ENCODE measurements around the gene TMCO1.
"Not testable (repeated sequence)": the region's sequence is repeated elsewhere in the genome, so short reads cannot be mapped to it uniquely, and the experiment has no call there.

TMCO1 gene

GRCh38 chr1:165712764-165713163 lies 55.9 kb downstream of the TMCO1 start:
- H3K27me3 ChIP-seq (ENCODE audit: control insufficient read depth in 1 of 2, insufficient read depth in 2 of 2, low read length in 2 of 2): peaks cover 0 to 2% of the 10 kb centered on the region in 2 donors
- H3K9me3 ChIP-seq (ENCODE audit: control insufficient read depth in 2 of 2, low read length in 2 of 2): no peaks in the 10 kb centered on the region
- H3K27ac ChIP-seq (ENCODE audit: low read length): no peak overlapping the region
- H3K4me3 ChIP-seq (ENCODE audit: low read length in 2 of 2): no peak overlapping the region
- H3K4me1 ChIP-seq (ENCODE audit: control insufficient read depth, insufficient read depth, low read length): no peaks in the 10 kb centered on the region
- no peak overlapping the region for H3K9ac ChIP-seq (ENCODE audit: low read length in 2 of 2)
- no peaks in the 10 kb centered on the region for H3K36me3 ChIP-seq (ENCODE audit: control insufficient read depth in 2 of 2, insufficient read depth in 2 of 2, low read length in 2 of 2)

- peaks cover 0 to 2% of the 10 kb centered on the region in 2 donors for H3K27me3 ChIP-seq (ENCODE audit: control insufficient read depth in 1 of 2, insufficient read depth in 2 of 2, low read length in 2 of 2)
- no peak overlapping the region for H3K4me3 ChIP-seq (ENCODE audit: low read length in 2 of 2)
- no peak overlapping the region for H3K27ac ChIP-seq (ENCODE audit: low read length)
- H3K4me1 ChIP-seq (ENCODE audit: control insufficient read depth, insufficient read depth, low read length): no peaks in the 10 kb centered on the region
- H3K36me3 ChIP-seq (ENCODE audit: control insufficient read depth in 2 of 2, insufficient read depth in 2 of 2, low read length in 2 of 2): no peaks in the 10 kb centered on the region
- no peaks in the 10 kb centered on the region for H3K9me3 ChIP-seq (ENCODE audit: control insufficient read depth in 2 of 2, low read length in 2 of 2)
- no peak overlapping the region for H3K9ac ChIP-seq (ENCODE audit: low read length in 2 of 2)
These were observed 60.5 kb downstream of the TMCO1 start for GRCh38 chr1:165707984-165708706.

- no peaks in the 10 kb centered on the region for H3K4me1 ChIP-seq (ENCODE audit: control insufficient read depth, insufficient read depth, low read length)
- peaks cover 0 to 2% of the 10 kb centered on the region in 2 donors for H3K27me3 ChIP-seq (ENCODE audit: control insufficient read depth in 1 of 2, insufficient read depth in 2 of 2, low read length in 2 of 2)
- no peak overlapping the region for H3K27ac ChIP-seq (ENCODE audit: low read length)
- H3K4me3 ChIP-seq (ENCODE audit: low read length in 2 of 2): no peak overlapping the region
- H3K9ac ChIP-seq (ENCODE audit: low read length in 2 of 2): no peak overlapping the region
- no peaks in the 10 kb centered on the region for H3K9me3 ChIP-seq (ENCODE audit: control insufficient read depth in 2 of 2, low read length in 2 of 2)
- H3K36me3 ChIP-seq (ENCODE audit: control insufficient read depth in 2 of 2, insufficient read depth in 2 of 2, low read length in 2 of 2): no peaks in the 10 kb centered on the region
These were observed 65.0 kb downstream of the TMCO1 start for GRCh38 chr1:165703648-165704047.

- H3K4me1 ChIP-seq (ENCODE audit: control insufficient read depth, insufficient read depth, low read length); H3K4me3 ChIP-seq (ENCODE audit: low read length in 2 of 2); H3K9me3 ChIP-seq (ENCODE audit: control insufficient read depth in 2 of 2, low read length in 2 of 2); H3K36me3 ChIP-seq (ENCODE audit: control insufficient read depth in 2 of 2, insufficient read depth in 2 of 2, low read length in 2 of 2); H3K9ac ChIP-seq (ENCODE audit: low read length in 2 of 2); H3K27me3 ChIP-seq (ENCODE audit: control insufficient read depth in 1 of 2, insufficient read depth in 2 of 2, low read length in 2 of 2); H3K27ac ChIP-seq (ENCODE audit: low read length): not testable (repeated sequence)
These were observed 66.7 kb downstream of the TMCO1 start for GRCh38 chr1:165701922-165702321.

- no peaks in the 10 kb centered on the region for H3K36me3 ChIP-seq (ENCODE audit: control insufficient read depth in 2 of 2, insufficient read depth in 2 of 2, low read length in 2 of 2)
- no peak overlapping the region for H3K4me3 ChIP-seq (ENCODE audit: low read length in 2 of 2)
- no peaks in the 10 kb centered on the region for H3K27me3 ChIP-seq (ENCODE audit: control insufficient read depth in 1 of 2, insufficient read depth in 2 of 2, low read length in 2 of 2)
- H3K4me1 ChIP-seq (ENCODE audit: control insufficient read depth, insufficient read depth, low read length): peaks cover 4% of the 10 kb centered on the region
- no peak overlapping the region for H3K27ac ChIP-seq (ENCODE audit: low read length)
- H3K9ac ChIP-seq (ENCODE audit: low read length in 2 of 2): no peak overlapping the region
- H3K9me3 ChIP-seq (ENCODE audit: control insufficient read depth in 2 of 2, low read length in 2 of 2): no peaks in the 10 kb centered on the region
These were observed 69.1 kb downstream of the TMCO1 start for GRCh38 chr1:165699577-165699976.

- no peaks in the 10 kb centered on the region for H3K9me3 ChIP-seq (ENCODE audit: control insufficient read depth in 2 of 2, low read length in 2 of 2)
- peak overlapping the region; percentile 85 to 98 for H3K4me3 ChIP-seq (ENCODE audit: low read length in 2 of 2)
- peak overlapping the region; percentile 77 to 78 for H3K9ac ChIP-seq (ENCODE audit: low read length in 2 of 2)
- peaks cover 4% of the 10 kb centered on the region for H3K4me1 ChIP-seq (ENCODE audit: control insufficient read depth, insufficient read depth, low read length)
- H3K27ac ChIP-seq (ENCODE audit: low read length): peak overlapping the region; percentile 80
- H3K27me3 ChIP-seq (ENCODE audit: control insufficient read depth in 1 of 2, insufficient read depth in 2 of 2, low read length in 2 of 2): no peaks in the 10 kb centered on the region
- H3K36me3 ChIP-seq (ENCODE audit: control insufficient read depth in 2 of 2, insufficient read depth in 2 of 2, low read length in 2 of 2): no peaks in the 10 kb centered on the region
These were observed 70.0 kb downstream of the TMCO1 start for GRCh38 chr1:165698761-165699052.

GRCh38 chr1:165697881-165698760 lies 70.5 kb downstream of the TMCO1 start, which contains the start of gene ALDH9A1:
ALDH9A1 (minus strand) TSS chr1:165698562; CDS start chr1:165698558, 4 bp downstream.
- peak within 1 kb of the TSS; percentile 80 for H3K27ac ChIP-seq (ENCODE audit: low read length)
- H3K27me3 ChIP-seq (ENCODE audit: control insufficient read depth in 1 of 2, insufficient read depth in 2 of 2, low read length in 2 of 2): no peaks in the 10 kb centered on the region
- H3K36me3 ChIP-seq (ENCODE audit: control insufficient read depth in 2 of 2, insufficient read depth in 2 of 2, low read length in 2 of 2): no peaks in the 10 kb centered on the region
- H3K9ac ChIP-seq (ENCODE audit: low read length in 2 of 2): peak within 1 kb of the TSS; percentile 78 to 92
- H3K4me1 ChIP-seq (ENCODE audit: control insufficient read depth, insufficient read depth, low read length): peaks cover 4% of the 10 kb centered on the region
- H3K4me3 ChIP-seq (ENCODE audit: low read length in 2 of 2): peak within 1 kb of the TSS; percentile 85 to 98
- no peaks in the 10 kb centered on the region for H3K9me3 ChIP-seq (ENCODE audit: control insufficient read depth in 2 of 2, low read length in 2 of 2)

GRCh38 chr1:165697491-165697880 lies 71.2 kb downstream of the TMCO1 start:
- Histone ChIP-seq H3K36me3 (ENCODE audit: control insufficient read depth in 2 of 2, insufficient read depth in 2 of 2, low read length in 2 of 2) (no peaks in the 10 kb centered on the region), H3K4me1 (ENCODE audit: control insufficient read depth, insufficient read depth, low read length) (peaks cover 4% of the 10 kb centered on the region), H3K4me3 (ENCODE audit: low read length in 2 of 2) (peak overlapping the region; percentile 85 to 98), H3K9me3 (ENCODE audit: control insufficient read depth in 2 of 2, low read length in 2 of 2) (no peaks in the 10 kb centered on the region), H3K27ac (ENCODE audit: low read length) (peak overlapping the region; percentile 80), H3K27me3 (ENCODE audit: control insufficient read depth in 1 of 2, insufficient read depth in 2 of 2, low read length in 2 of 2) (no peaks in the 10 kb centered on the region), H3K9ac (ENCODE audit: low read length in 2 of 2) (no peak overlapping the region)

- Histone ChIP-seq H3K4me3 (ENCODE audit: low read length in 2 of 2) (no peak overlapping the region), H3K36me3 (ENCODE audit: control insufficient read depth in 2 of 2, insufficient read depth in 2 of 2, low read length in 2 of 2) (no peaks in the 10 kb centered on the region), H3K27me3 (ENCODE audit: control insufficient read depth in 1 of 2, insufficient read depth in 2 of 2, low read length in 2 of 2) (no peaks in the 10 kb centered on the region), H3K9ac (ENCODE audit: low read length in 2 of 2) (peak overlapping the region; percentile 13 to 23), H3K27ac (ENCODE audit: low read length) (no peak overlapping the region), H3K9me3 (ENCODE audit: control insufficient read depth in 2 of 2, low read length in 2 of 2) (no peaks in the 10 kb centered on the region), H3K4me1 (ENCODE audit: control insufficient read depth, insufficient read depth, low read length) (peaks cover 4% of the 10 kb centered on the region)
These were observed 72.0 kb downstream of the TMCO1 start for GRCh38 chr1:165696625-165697100.

- H3K27ac ChIP-seq (ENCODE audit: low read length): no peak overlapping the region
These were observed 73.6 kb downstream of the TMCO1 start for GRCh38 chr1:165695031-165695430.

More at GRCh38 chr1:165695031-165695430, 73.6 kb downstream of the TMCO1 start:
- no peaks in the 10 kb centered on the region for H3K9me3 ChIP-seq (ENCODE audit: control insufficient read depth in 2 of 2, low read length in 2 of 2)
- no peak overlapping the region for H3K4me3 ChIP-seq (ENCODE audit: low read length in 2 of 2)
- peaks cover 4% of the 10 kb centered on the region for H3K4me1 ChIP-seq (ENCODE audit: control insufficient read depth, insufficient read depth, low read length)
- H3K36me3 ChIP-seq (ENCODE audit: control insufficient read depth in 2 of 2, insufficient read depth in 2 of 2, low read length in 2 of 2): no peaks in the 10 kb centered on the region
- no peak overlapping the region for H3K9ac ChIP-seq (ENCODE audit: low read length in 2 of 2)
- H3K27me3 ChIP-seq (ENCODE audit: control insufficient read depth in 1 of 2, insufficient read depth in 2 of 2, low read length in 2 of 2): no peaks in the 10 kb centered on the region
